GM19099 (cell line): Measurements from ENCODE around the gene RPL10A.

Source experiments
- POLR2A ChIP-seq: IDR thresholded peaks from 3 replicates; pipeline ENCODE4 v1.6.1; 2011; ENCODE audit warnings: low read depth; ENCODE audit not compliant: insufficient read length; ENCODE audit errors: extremely low read depth

RPL10A gene

GRCh38 chr6:35507221-35507620, 39.0 kb downstream of the RPL10A start:
- TF ChIP-seq POLR2A = no peak

GRCh38 chr6:35508027-35508426, 39.8 kb downstream of the RPL10A start:
- TF ChIP-seq POLR2A = no peak

- no peak for TF ChIP-seq POLR2A
These were observed 40.3 kb downstream of the RPL10A start for GRCh38 chr6:35508542-35508941.

DNA sequence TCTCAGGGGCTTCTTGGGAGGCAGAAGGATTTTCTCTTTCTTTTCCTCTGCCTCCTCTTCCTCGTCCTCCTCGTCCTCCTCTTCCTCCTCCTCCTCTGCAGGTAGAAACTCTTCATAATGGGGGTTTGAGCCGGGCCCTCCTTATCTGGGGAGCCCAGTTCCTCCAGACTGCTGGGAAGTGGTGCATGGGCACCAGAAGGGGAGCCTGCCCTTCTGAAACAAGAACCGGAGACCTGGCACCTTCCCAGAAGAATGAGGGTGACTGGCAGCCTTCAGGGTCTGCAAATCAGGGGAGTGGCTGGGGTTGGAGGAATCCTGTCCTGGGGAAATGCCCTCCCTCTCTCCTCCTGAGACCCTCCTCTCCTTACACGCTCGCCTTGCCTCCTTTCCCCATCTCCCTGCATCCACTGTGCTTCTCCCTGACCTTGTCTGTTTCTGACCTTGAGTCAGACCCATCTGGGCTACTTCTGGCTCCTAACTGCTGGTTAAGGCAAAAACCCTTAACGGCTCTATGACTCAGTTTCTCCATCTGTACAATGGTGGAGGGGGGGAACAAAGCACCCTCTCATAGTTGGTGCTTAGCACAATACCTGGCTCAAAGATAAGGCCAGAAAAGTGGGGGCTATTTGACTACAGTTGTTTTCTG, 42.8 kb downstream of the RPL10A start:
- TF ChIP-seq POLR2A = no peak

DNA sequence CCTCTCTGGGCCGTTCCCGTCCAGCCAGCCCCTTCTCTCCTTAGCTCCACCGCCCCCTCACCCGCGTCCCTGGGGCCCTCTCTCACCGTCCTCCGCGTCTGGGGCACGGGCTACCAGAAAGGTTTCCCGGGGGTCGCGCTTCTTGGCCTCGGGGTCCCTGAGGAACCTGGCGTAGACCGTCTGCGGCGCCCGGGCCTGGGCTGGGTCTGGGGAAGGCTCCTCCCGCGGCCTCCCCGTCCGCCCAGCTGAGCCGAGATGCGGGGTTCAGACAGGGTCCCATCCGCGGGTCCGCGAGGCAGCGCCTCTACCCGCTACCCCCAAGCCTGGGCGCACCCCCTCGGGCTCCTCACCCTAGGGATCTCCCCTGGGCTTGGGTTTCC, 43.4 kb downstream of the RPL10A start:
- TF ChIP-seq POLR2A = no peak

GRCh38 chr6:35512006-35512405, 43.8 kb downstream of the RPL10A start:
- no peak for TF ChIP-seq POLR2A

DNA sequence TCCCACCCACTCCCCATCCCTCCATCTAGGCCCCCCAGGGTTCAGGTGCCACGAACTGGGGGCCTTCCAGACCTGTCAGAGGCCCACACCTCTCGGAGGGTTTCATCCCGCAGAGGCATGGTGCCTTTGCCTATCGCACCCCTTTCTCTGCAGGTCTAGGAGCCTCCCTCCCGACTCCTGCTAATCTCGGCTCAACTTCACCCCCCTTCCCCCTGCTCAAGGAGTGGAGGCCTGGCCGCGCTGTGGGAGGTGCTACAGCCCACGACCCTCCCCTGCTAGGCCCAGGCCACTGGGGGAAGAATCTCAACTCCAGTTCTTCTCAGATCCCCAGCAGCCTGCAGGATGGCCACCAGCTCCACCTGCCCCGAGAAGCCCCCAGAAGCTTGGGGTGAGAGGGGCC, 44.5 kb downstream of the RPL10A start, which contains the start of gene TULP1:
Gene TULP1, minus strand, starts transcription at position 157 of the 400 bp plus-strand sequence. Its CDS starts 38 bp downstream, at position 119.
- no peak for TF ChIP-seq POLR2A

- TF ChIP-seq POLR2A = no peak
These were observed 46.4 kb downstream of the RPL10A start for GRCh38 chr6:35514587-35514986.

GRCh38 chr6:35516712-35517111, 48.5 kb downstream of the RPL10A start:
- TF ChIP-seq POLR2A = no peak

DNA sequence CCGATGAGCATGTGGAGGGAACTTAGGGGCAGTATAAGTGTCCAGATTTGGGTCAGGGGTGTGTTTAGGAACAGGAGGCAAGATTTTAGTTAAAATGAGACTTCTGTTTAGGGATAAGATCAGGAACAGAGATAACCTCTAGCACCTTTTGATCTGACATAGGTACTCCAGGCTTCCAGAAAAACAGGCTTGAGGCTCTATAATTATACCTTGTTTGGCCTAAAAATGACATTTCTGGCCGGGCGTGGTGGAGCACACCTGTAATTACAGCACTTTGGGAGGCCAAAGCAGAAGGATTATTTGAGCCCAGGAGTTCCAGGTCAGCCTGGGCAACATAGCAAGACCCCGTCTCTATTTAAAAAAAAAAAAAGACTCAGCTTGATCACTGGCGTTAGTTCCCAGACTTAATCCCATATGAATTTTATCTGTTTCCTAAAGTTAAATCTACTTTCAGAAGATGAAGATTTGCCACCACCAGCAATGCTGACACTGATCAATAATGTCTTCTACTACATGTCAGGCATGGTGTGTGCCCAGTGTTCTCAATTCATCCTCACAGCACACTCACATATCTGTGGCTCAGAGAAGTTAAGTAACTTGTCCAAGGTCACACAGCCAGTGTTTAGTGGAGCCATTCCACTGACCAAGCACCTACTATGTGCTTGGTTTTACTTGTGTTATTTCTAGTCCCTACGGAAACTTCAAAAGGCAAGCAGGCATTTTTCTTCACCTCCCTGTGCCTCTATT, 50.5 kb downstream of the RPL10A start:
- no peak for TF ChIP-seq POLR2A

DNA sequence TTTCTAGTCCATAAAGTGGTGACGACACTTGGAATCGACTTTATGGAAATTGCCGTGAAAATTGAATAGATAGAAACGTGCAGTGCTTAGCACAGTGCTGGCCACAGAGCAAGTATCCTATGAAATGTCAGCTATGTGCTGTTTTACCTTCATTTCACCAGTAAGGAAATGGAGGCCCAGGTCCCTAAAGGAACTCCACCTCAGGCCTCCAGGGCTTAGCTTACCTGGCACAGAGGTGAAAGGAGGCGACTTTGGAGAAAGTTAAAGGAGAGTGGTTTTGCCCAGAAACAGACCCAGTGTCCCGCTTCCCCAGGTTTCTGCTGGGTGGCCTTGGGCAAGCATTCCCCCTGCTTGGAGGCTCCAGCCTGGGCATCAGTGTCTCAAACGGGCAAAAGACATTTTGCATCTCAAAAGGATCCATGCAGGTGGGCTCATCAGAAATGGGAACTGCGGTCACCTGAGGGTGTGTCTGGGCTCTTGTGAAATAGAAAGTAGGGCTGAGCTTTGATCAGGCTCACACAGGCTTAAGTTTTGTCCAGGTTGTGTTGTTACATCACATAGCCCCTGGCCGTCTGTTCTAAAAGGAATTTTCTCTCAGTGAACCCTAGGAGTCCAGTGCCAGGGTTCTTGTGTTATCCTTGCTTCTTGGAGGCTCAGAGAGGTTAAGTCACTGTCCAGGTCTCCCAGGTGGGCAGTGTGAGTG, 51.3 kb downstream of the RPL10A start:
- no peak for TF ChIP-seq POLR2A
